HepG2 (cell line): ENCODE data around the gene SKIDA1. TPM values are rescaled to one million over a fixed set of nuclear protein-coding genes. Genes with fewer than 3 reads are reported as not detected.
A peak's percentile ranks its signal among the peaks of the same experiment; 100 is the strongest.

Experiments used
- AGO1 ChIP-seq: fragments of 200-400 bp; formaldehyde crosslinking; IDR thresholded peaks from 2 replicates; pipeline ENCODE4 v1.6.1; 2017; ENCODE audit warnings: mild to moderate bottlenecking, low read depth, low read length, moderate library complexity; ENCODE audit not compliant: poor library complexity, severe bottlenecking
- ARHGAP35 ChIP-seq: sonication (generic); formaldehyde crosslinking; IDR thresholded peaks from 2 replicates; pipeline ENCODE4 v1.9.0; 2022; ENCODE audit warnings: mild to moderate bottlenecking, inconsistent platforms, moderate library complexity, missing genetic modification reagents, borderline replicate concordance
- ESRRA ChIP-seq: sonication (generic); formaldehyde crosslinking; IDR thresholded peaks from 2 replicates; pipeline ENCODE4 v1.5.1; 2020; ENCODE audit warnings: mild to moderate bottlenecking, low read depth, missing genetic modification reagents
- MAFK ChIP-seq, 2 experiments: IDR thresholded peaks in 1 of 2; conservative IDR thresholded peaks in 1 of 2; 2 replicates each; pipeline ENCODE4 v1.6.1; 2011; ENCODE audit warnings: improper control_type of control experiment in 2 of 2, low read length in 2 of 2
- MED13 ChIP-seq: sonication (generic); formaldehyde crosslinking; IDR thresholded peaks from 2 replicates; pipeline ENCODE4 v1.5.0; 2020; ENCODE audit warnings: missing genetic modification reagents
- RAD51 ChIP-seq: fragments of 450-650 bp; IDR thresholded peaks from 2 replicates; pipeline ENCODE4 v1.6.1; 2016; ENCODE audit warnings: borderline replicate concordance
- SP5 ChIP-seq: IDR thresholded peaks from 2 replicates; pipeline ENCODE4 v1.6.1; 2016; ENCODE audit warnings: low read depth, borderline replicate concordance
- TRIM24 ChIP-seq: sonication (generic); formaldehyde crosslinking; IDR thresholded peaks from 2 replicates; pipeline ENCODE4 v1.8.0; 2022; ENCODE audit warnings: mild to moderate bottlenecking, missing genetic modification reagents
- ZBTB42 ChIP-seq: sonication (generic); formaldehyde crosslinking; IDR thresholded peaks from 2 replicates; pipeline ENCODE4 v1.5.0; 2020; ENCODE audit warnings: mild to moderate bottlenecking, missing genetic modification reagents
- ZFX ChIP-seq: sonication (generic); formaldehyde crosslinking; IDR thresholded peaks from 2 replicates; pipeline ENCODE4 v1.4.0; 2020; ENCODE audit warnings: mild to moderate bottlenecking, low read depth, missing genetic modification reagents, moderate library complexity
- ZNF207 ChIP-seq: fragments of 450-650 bp; IDR thresholded peaks from 2 replicates; pipeline ENCODE4 v1.6.1; 2016; ENCODE audit warnings: antibody characterized with exemption, borderline replicate concordance
- ZNF337 ChIP-seq: sonication (generic); formaldehyde crosslinking; IDR thresholded peaks from 2 replicates; pipeline ENCODE4 v1.5.1; 2020; ENCODE audit warnings: missing genetic modification reagents, low read depth, mild to moderate bottlenecking, borderline replicate concordance
- ZNF570 ChIP-seq: sonication (generic); formaldehyde crosslinking; IDR thresholded peaks from 2 replicates; pipeline ENCODE4 v1.4.0; 2020; ENCODE audit warnings: mild to moderate bottlenecking, missing genetic modification reagents, borderline replicate concordance
- ZNF605 ChIP-seq: sonication (generic); formaldehyde crosslinking; IDR thresholded peaks from 2 replicates; pipeline ENCODE4 v1.8.0; 2022; ENCODE audit warnings: mild to moderate bottlenecking, missing genetic modification reagents
- ZNF781 ChIP-seq: sonication (generic); formaldehyde crosslinking; IDR thresholded peaks from 2 replicates; pipeline ENCODE4 v1.5.1; 2020; ENCODE audit warnings: borderline replicate concordance, mild to moderate bottlenecking, missing genetic modification reagents; ENCODE audit errors: not compliant biosample characterization
- ZNF883 ChIP-seq: sonication (generic); formaldehyde crosslinking; IDR thresholded peaks from 2 replicates; pipeline ENCODE4 v1.5.1; 2020; ENCODE audit warnings: mild to moderate bottlenecking, missing genetic modification reagents; ENCODE audit errors: not compliant biosample characterization
- polyA plus RNA-seq, 8 experiments: library from polyadenylated mRNA; depleted of rRNA in 3 of 8; stranded (reverse) in 7 of 8; unstranded in 1 of 8; fragments of >200 nt; fragmentation: Illumina TruSeq in 4 of 8; extraction: Trizol in 4 of 8; gene quantifications; 2 replicates each; pipeline versions ENCODE4 v1.2.1 to v1.2.3, GENCODE V29; 2011 to 2016; ENCODE audit warnings: low read depth in 4 of 8, missing spikeins in 1 of 8, mixed read lengths in 1 of 8; ENCODE audit not compliant: insufficient read depth in 1 of 8
- total RNA-seq, 5 experiments: library from RNA; depleted of rRNA; stranded (reverse); fragments of >200 nt; fragmentation: Illumina TruSeq; extraction: Trizol; gene quantifications; 2 replicates each; pipeline ENCODE4 v1.2.3, GENCODE V29; 2016; ENCODE audit warnings: low read depth in 1 of 5
- TF ChIP-seq, protein P1 (sequence below): sonication (generic); formaldehyde crosslinking; IDR thresholded peaks from 2 replicates; pipeline ENCODE4 v1.4.0; 2020; ENCODE audit warnings: missing genetic modification reagents
- TF ChIP-seq, protein P2 (sequence below): IDR thresholded peaks from 2 replicates; pipeline ENCODE4 v1.6.1; 2012; ENCODE audit warnings: low read length, improper control_type of control experiment

The SKIDA1 gene
- total and polyA plus RNA-seq, 2 of the 13 experiments (the other 11 are each of a cell fraction or from before 2014, with no cell fraction given), result 0.73 to 1.5 TPM

DNA sequence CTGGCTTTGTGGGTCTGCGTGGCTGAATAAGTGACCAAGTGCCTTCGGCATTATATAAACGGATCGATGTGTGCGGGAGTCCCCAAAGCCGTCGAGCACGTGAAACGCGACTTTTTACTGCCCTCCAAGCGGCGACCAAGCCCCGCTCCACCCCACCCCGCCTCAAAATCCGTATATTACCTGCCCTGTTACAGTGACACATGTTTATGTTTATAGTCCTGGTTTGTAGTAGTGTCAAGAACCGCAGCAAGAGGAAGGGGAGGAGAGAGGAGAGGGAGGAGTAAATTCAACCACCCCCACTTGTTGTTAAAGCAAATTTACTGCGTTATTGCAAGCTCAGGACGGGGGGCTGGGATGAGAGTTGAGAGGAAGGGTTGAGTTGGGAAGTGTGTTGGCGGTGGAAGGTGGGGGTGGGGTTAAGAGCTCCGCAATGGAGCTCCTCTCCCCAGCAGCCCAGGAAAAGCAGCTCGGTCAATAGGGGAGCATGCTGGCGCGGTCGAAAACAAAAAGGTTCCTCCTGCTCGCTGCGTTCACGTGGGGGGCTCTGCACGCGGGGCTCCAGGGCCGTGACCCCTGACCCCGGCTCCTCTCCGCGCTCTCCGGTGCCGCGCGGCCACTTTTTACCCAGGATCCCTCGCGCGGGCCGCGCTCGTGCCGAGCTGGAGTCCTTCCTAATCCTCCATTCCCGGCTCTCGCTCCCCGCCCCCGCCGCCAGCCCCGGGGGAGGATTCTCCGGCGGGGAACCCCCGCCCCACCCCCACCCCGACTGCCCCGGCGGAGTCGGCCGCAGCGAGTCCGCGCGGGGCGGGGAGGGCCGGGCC is at the start of gene SKIDA1 (continued):
- TF ChIP-seq MAFK (conservative IDR thresholded peaks at IDR 0.05 in 1 of 2, IDR thresholded peaks at IDR 0.05 in 1 of 2; ENCODE audit: low read length in 2 of 2) (0 out of 4 replicates have a peak, but pooled peaks of 1 of the 2 experiments have one; percentile 6), ZNF207 (no peak), SP5 (CRISPR knock-in tag) (peak; percentile 63), RAD51 (no peak; the same call in 1 of the 2 replicates), ZNF570 (CRISPR knock-in tag) (no peak; the same call in 1 of the 2 replicates), ZNF605 (CRISPR knock-in tag) (peak; percentile 92), ZBTB42 (peak; percentile 65; the same call in 1 of the 2 replicates), AGO1 (no peak), ZNF883 (CRISPR knock-in tag) (peak; percentile 51), ZFX (CRISPR knock-in tag) (no peak), ESRRA (CRISPR knock-in tag) (peak; percentile 49; the same call in 1 of the 2 replicates), TRIM24 (CRISPR knock-in tag) (0 out of 2 replicates have a peak, but pooled peaks have one; percentile 11), ZNF337 (no peak), MED13 (0 out of 2 replicates have a peak, but pooled peaks have one; percentile 72), ARHGAP35 (CRISPR knock-in tag) (peak; percentile 57; the same call in 1 of the 2 replicates), ZNF781 (CRISPR knock-in tag) (no peak)
- TF ChIP-seq, protein P1, sequence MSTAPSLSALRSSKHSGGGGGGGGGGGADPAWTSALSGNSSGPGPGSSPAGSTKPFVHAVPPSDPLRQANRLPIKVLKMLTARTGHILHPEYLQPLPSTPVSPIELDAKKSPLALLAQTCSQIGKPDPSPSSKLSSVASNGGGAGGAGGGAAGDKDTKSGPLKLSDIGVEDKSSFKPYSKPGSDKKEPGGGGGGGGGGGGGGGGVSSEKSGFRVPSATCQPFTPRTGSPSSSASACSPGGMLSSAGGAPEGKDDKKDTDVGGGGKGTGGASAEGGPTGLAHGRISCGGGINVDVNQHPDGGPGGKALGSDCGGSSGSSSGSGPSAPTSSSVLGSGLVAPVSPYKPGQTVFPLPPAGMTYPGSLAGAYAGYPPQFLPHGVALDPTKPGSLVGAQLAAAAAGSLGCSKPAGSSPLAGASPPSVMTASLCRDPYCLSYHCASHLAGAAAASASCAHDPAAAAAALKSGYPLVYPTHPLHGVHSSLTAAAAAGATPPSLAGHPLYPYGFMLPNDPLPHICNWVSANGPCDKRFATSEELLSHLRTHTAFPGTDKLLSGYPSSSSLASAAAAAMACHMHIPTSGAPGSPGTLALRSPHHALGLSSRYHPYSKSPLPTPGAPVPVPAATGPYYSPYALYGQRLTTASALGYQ (CRISPR knock-in tag), result peak; percentile 26; the same call in 1 of the 2 replicates
- TF ChIP-seq, protein P2, sequence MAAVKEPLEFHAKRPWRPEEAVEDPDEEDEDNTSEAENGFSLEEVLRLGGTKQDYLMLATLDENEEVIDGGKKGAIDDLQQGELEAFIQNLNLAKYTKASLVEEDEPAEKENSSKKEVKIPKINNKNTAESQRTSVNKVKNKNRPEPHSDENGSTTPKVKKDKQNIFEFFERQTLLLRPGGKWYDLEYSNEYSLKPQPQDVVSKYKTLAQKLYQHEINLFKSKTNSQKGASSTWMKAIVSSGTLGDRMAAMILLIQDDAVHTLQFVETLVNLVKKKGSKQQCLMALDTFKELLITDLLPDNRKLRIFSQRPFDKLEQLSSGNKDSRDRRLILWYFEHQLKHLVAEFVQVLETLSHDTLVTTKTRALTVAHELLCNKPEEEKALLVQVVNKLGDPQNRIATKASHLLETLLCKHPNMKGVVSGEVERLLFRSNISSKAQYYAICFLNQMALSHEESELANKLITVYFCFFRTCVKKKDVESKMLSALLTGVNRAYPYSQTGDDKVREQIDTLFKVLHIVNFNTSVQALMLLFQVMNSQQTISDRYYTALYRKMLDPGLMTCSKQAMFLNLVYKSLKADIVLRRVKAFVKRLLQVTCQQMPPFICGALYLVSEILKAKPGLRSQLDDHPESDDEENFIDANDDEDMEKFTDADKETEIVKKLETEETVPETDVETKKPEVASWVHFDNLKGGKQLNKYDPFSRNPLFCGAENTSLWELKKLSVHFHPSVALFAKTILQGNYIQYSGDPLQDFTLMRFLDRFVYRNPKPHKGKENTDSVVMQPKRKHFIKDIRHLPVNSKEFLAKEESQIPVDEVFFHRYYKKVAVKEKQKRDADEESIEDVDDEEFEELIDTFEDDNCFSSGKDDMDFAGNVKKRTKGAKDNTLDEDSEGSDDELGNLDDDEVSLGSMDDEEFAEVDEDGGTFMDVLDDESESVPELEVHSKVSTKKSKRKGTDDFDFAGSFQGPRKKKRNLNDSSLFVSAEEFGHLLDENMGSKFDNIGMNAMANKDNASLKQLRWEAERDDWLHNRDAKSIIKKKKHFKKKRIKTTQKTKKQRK, result no peak
